PC-3 (cell line): Measurements from ENCODE around the gene CCT6A. TPM values are rescaled to one million over a fixed set of nuclear protein-coding genes. Genes with fewer than 3 reads are reported as not detected.
"Not testable (repeated sequence)": the region's sequence is repeated elsewhere in the genome, so short reads cannot be mapped to it uniquely, and the experiment has no call there.

ENCODE experiments used
- ATAC-seq: fragments of 200-7000 bp; cut with Tn5 transposase; 2 replicates; pipeline ENCODE4 v1.9.1; 2020; ENCODE audit warnings: mild to moderate bottlenecking, moderate library complexity
- BruUV-seq: library from RNA; stranded (reverse); fragments of 400-500 nt; replicated peaks from 2 replicates; lab custom pipeline; 2021; lab: Mats Ljungman, UMichigan
- CTCF ChIA-PET: fragments of 300-600 bp; sonication (Branson Sonifier 250); formaldehyde crosslinking; loops from one replicate; lab custom pipeline; 2022; ENCODE audit warnings: antibody characterized with exemption; lab: Charles Lee
- POLR2A ChIA-PET: fragments of 300-600 bp; sonication (Branson Sonifier 250); formaldehyde crosslinking; loops from one replicate; lab custom pipeline; 2022; ENCODE audit warnings: antibody characterized with exemption; ENCODE audit not compliant: unreplicated experiment; lab: Charles Lee
- DNase-seq: peaks from one replicate; pipeline ENCODE4 v3.0.0-alpha.2; 2015
- H2AFZ ChIP-seq: fragments of 300-600 bp; sonication (generic); 2 replicates; pipeline ENCODE4 v1.6.0; 2016; ENCODE audit warnings: antibody characterized with exemption, low read length
- H3F3A ChIP-seq: fragments of 300-600 bp; sonication (generic); one replicate; pipeline ENCODE4 v1.6.0; 2017; ENCODE audit warnings: antibody characterized with exemption, low read length, control low read depth, mild to moderate bottlenecking; ENCODE audit not compliant: unreplicated experiment
- H3K27ac ChIP-seq: fragments of 300-600 bp; sonication (generic); 2 replicates; pipeline ENCODE4 v1.5.1; 2016; ENCODE audit warnings: mild to moderate bottlenecking, low read length
- H3K27me3 ChIP-seq: fragments of 300-600 bp; sonication (generic); 2 replicates; pipeline ENCODE4 v1.6.1; 2016; ENCODE audit warnings: low read length, mixed read lengths
- H3K36me3 ChIP-seq: fragments of 300-600 bp; sonication (generic); 2 replicates; pipeline ENCODE4 v1.6.1; 2016; ENCODE audit warnings: low read depth, mixed run types, low read length, mixed read lengths
- H3K4me1 ChIP-seq: fragments of 300-600 bp; sonication (generic); 2 replicates; pipeline ENCODE4 v1.5.1; 2016; ENCODE audit warnings: low read length; ENCODE audit not compliant: insufficient read depth
- H3K4me2 ChIP-seq: fragments of 300-600 bp; sonication (generic); 2 replicates; pipeline ENCODE4 v1.6.0; 2016; ENCODE audit warnings: low read length
- H3K4me3 ChIP-seq: fragments of 300-600 bp; sonication (generic); 2 replicates; pipeline ENCODE4 v1.5.1; 2016; ENCODE audit warnings: mild to moderate bottlenecking, low read length, mixed read lengths
- H3K79me2 ChIP-seq: fragments of 300-600 bp; sonication (generic); 2 replicates; pipeline ENCODE4 v1.6.1; 2017; ENCODE audit warnings: low read length, mixed read lengths
- H3K9ac ChIP-seq: fragments of 300-600 bp; sonication (generic); 2 replicates; pipeline ENCODE4 v1.6.0; 2016; ENCODE audit warnings: mild to moderate bottlenecking, low read length
- H3K9me2 ChIP-seq: fragments of 300-600 bp; sonication (generic); replicated peaks from 2 replicates; pipeline ENCODE4 v1.6.1; 2016; ENCODE audit warnings: mixed run types, low read length, mixed read lengths
- H3K9me3 ChIP-seq: fragments of 300-600 bp; sonication (generic); 2 replicates; pipeline ENCODE4 v1.6.1; 2016; ENCODE audit warnings: low read length, mixed read lengths
- H4K20me1 ChIP-seq: fragments of 300-600 bp; sonication (generic); 2 replicates; pipeline ENCODE4 v1.6.1; 2016; ENCODE audit warnings: low read length, mixed read lengths
- EZH2 ChIP-seq: fragments of 300-600 bp; sonication (generic); IDR thresholded peaks from one replicate; pipeline ENCODE4 v1.6.1; 2017; ENCODE audit warnings: antibody characterized with exemption, mild to moderate bottlenecking, low read length; ENCODE audit not compliant: unreplicated experiment
- EZH2phosphoT487 ChIP-seq: fragments of 300-600 bp; sonication (generic); IDR thresholded peaks from 2 replicates; pipeline ENCODE4 v1.6.1; 2018; ENCODE audit warnings: mild to moderate bottlenecking, antibody characterized with exemption, low read length, borderline replicate concordance
- intact Hi-C: fragments of 100-400 bp; cut with micrococcal nuclease; formaldehyde crosslinking; loops from 2 replicates; pipeline ENCODE4 v1.9.0; 2023
- total RNA-seq: library from RNA; depleted of rRNA; stranded (reverse); fragments of >200 nt; gene quantifications from 2 replicates; pipeline ENCODE4 v1.2.3, GENCODE V29; 2014
- TF ChIP-seq, protein P1 (sequence below): fragments of 300-600 bp; sonication (generic); conservative IDR thresholded peaks from 2 replicates; pipeline ENCODE4 v1.5.1; 2017; ENCODE audit warnings: antibody characterized with exemption, low read depth, mild to moderate bottlenecking, low read length

Gene CCT6A
- total RNA-seq, 1 experiment from 2014 or later: 338 TPM

DNA sequence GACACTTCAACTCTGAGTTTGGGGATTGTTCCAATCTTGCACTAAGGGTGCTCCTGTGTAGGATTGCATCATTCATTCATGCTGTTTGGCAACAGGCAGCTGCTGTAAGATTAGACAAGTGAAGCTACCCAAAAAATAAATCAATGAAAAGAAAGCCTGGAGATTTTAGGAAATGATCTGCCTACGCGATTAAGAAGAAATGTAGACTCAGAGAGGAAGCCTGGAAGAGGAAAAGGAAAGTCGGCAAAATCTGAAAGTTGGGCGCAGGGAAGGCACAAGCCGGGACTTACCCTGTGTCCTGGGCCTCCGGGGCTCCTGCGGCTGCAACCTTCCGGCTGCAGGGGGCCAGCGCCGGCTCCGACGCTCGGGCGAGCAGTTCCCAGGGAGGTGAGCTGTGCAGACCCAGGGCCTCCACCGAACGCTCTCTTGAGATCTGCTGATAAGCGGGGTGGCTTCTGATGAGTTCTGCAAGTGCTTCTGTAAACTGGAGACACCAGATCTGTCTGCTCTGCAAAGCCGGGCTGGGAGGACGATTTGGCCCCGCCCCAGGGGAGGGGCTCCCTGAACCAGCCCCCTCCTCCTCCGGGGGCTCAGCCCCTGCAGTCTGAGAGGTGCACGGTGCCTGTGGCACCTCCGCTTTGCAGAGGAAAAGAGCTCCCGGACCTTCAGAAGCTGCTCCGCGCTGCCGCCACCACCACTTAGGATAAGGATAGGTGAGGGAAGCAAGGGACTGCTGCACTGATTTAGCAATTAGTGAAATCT, 17.7 kb upstream of the CCT6A start:
- Histone ChIP-seq H3K4me2 (peak overlapping the region; percentile 80), H3F3A (no peaks in the 10 kb centered on the region), H3K9me3 (no peaks in the 10 kb centered on the region), H3K79me2 (peaks cover 6% of the 10 kb centered on the region), H3K4me3 (peak overlapping the region; percentile 69), H3K9me2 (no peaks in the 10 kb centered on the region), H3K4me1 (no peaks in the 10 kb centered on the region), H3K9ac (peak overlapping the region; percentile 57), H3K36me3 (no peaks in the 10 kb centered on the region; the same call in 1 of the 2 replicates), H4K20me1 (no peaks in the 10 kb centered on the region), H3K27ac (peak overlapping the region; percentile 35), H2AFZ (peak overlapping the region; percentile 78), H3K27me3 (no peaks in the 10 kb centered on the region)
- ATAC-seq (peak; percentile 90), DNase-seq (peak; percentile 70)
- intact Hi-C loops: loop anchor here (1.0 kb wide), 1 partner anchor 17 kb away; the partner anchor contains the start of genes CCT6A and PSPH
- CTCF ChIA-PET: interaction anchor here (0.6 to 1.8 kb wide), 4 partner anchors 17 to 59 kb away, joined by 3 to 6 read pairs (median 4); partner anchors contain the start of genes CCT6A and PSPH
- TF ChIP-seq EZH2phosphoT487: no peak
- TF ChIP-seq, protein P1, sequence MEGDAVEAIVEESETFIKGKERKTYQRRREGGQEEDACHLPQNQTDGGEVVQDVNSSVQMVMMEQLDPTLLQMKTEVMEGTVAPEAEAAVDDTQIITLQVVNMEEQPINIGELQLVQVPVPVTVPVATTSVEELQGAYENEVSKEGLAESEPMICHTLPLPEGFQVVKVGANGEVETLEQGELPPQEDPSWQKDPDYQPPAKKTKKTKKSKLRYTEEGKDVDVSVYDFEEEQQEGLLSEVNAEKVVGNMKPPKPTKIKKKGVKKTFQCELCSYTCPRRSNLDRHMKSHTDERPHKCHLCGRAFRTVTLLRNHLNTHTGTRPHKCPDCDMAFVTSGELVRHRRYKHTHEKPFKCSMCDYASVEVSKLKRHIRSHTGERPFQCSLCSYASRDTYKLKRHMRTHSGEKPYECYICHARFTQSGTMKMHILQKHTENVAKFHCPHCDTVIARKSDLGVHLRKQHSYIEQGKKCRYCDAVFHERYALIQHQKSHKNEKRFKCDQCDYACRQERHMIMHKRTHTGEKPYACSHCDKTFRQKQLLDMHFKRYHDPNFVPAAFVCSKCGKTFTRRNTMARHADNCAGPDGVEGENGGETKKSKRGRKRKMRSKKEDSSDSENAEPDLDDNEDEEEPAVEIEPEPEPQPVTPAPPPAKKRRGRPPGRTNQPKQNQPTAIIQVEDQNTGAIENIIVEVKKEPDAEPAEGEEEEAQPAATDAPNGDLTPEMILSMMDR: no peak
- TSS peak; percentile 52 for BruUV-seq
- POLR2A ChIA-PET: interaction anchor here (0.6 to 1.4 kb wide), 2 partner anchors 17 to 31 kb away, joined by 21 to 23 read pairs; partner anchors contain the start of genes CCT6A, PSPH and SUMF2

DNA sequence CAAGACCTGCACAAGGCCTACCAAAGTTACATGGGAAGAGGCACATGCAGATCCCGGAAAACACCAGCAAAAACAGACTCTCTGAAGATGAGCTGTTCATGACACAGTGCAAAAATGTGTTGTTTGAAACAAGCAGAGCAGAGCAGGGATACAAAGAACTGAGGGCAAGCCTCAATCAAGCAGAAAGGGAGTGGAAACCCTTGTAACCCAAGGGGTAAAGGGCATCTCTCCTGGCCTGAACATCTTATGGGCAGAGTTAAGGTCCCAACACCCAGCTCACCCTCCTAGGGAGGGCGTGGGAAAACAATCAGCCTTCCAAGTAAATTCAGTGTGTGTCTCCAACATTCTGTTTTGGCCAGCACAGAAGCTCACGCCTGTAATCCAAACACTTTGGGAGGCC, 10.8 kb upstream of the CCT6A start:
- Histone ChIP-seq H3K4me2 (no peak overlapping the region), H3K36me3 (no peaks in the 10 kb centered on the region), H3F3A (no peaks in the 10 kb centered on the region), H3K9me3 (no peaks in the 10 kb centered on the region), H3K9ac (no peak overlapping the region), H3K4me3 (no peak overlapping the region), H3K9me2 (no peaks in the 10 kb centered on the region), H3K27ac (no peak overlapping the region), H3K27me3 (no peaks in the 10 kb centered on the region), H2AFZ (no peak overlapping the region), H3K79me2 (no peaks in the 10 kb centered on the region), H4K20me1 (no peaks in the 10 kb centered on the region), H3K4me1 (no peaks in the 10 kb centered on the region)
- no TSS peak for BruUV-seq
- ChIA-PET POLR2A (no interaction called here), CTCF (no interaction called here)
- intact Hi-C loops: no loop called here
- DNase-seq (no peak), ATAC-seq (no peak)
- TF ChIP-seq EZH2 (no peak), EZH2phosphoT487 (no peak)
- TF ChIP-seq, protein P1: no peak

DNA sequence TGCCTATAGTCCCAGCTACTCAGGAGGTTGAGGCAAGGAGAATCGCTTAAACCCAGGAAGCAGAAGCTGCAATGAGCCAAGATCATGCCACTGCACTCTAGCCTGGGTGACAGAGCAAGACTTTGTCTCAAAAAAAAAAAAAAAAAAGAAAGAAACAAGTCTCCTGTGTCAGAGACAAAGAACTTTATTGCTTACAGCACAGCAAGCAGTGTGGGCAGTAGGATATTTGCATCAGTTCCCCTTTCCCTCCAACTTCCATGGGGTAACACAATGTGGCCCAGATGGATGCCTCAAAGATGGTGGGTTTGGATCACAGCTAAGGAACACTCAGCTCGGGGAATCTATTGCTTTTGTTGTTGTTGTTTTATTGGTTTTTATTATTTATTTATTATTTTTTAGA, 5.8 kb upstream of the CCT6A start:
- H3F3A ChIP-seq, POLR2A ChIA-PET: not testable (repeated sequence)

More for the DNA sequence above, 5.8 kb upstream of the CCT6A start:
- H3K9ac ChIP-seq, BruUV-seq, H3K9me2 ChIP-seq, H2AFZ ChIP-seq, H3K4me3 ChIP-seq, H3K27me3 ChIP-seq, ATAC-seq, intact Hi-C loops, H3K9me3 ChIP-seq, DNase-seq, H3K36me3 ChIP-seq, H3K27ac ChIP-seq, CTCF ChIA-PET, H3K4me1 ChIP-seq, H4K20me1 ChIP-seq, H3K4me2 ChIP-seq: not testable (repeated sequence)
- peaks cover 26% of the 10 kb centered on the region for H3K79me2 ChIP-seq
